OCI-LY7 (cell line): Measurements from ENCODE around the gene ZMYND19.

ENCODE experiments used
- CTCF ChIP-seq: fragments of 200-600 bp; sonication (generic); conservative IDR thresholded peaks from 2 replicates; pipeline ENCODE4 v1.5.1; 2014; ENCODE audit warnings: mild to moderate bottlenecking, antibody characterized with exemption, low read length, moderate library complexity, mixed read lengths
- EZH2phosphoT487 ChIP-seq: fragments of 200-600 bp; sonication (generic); IDR thresholded peaks from 2 replicates; pipeline ENCODE4 v1.6.1; 2018; ENCODE audit warnings: low read depth, borderline replicate concordance, mild to moderate bottlenecking, mixed run types, antibody characterized with exemption, low read length, moderate library complexity, mixed read lengths

GRCh38 chr9:137613259-137613658, 22.9 kb upstream of the ZMYND19 start:
- TF ChIP-seq CTCF: no peak
- no peak for TF ChIP-seq EZH2phosphoT487
